HepG2 (cell line): ENCODE measurements around the gene FAM20A. TPM values are rescaled to one million over a fixed set of nuclear protein-coding genes. Genes with fewer than 3 reads are reported as not detected.

Experiments used
- BRD4 ChIP-seq: sonication (generic); formaldehyde crosslinking; IDR thresholded peaks from 2 replicates; pipeline ENCODE4 v1.4.0; 2020; ENCODE audit warnings: missing genetic modification reagents
- CEBPG ChIP-seq: IDR thresholded peaks from 2 replicates; pipeline ENCODE4 v1.6.1; 2016
- CREM ChIP-seq, 2 experiments: sonication (generic) in 1 of 2; formaldehyde crosslinking in 1 of 2; IDR thresholded peaks; 2 replicates each; pipeline versions ENCODE4 v1.4.0 to v1.6.1; 2016 to 2020; ENCODE audit warnings: antibody characterized with exemption in 1 of 2, mild to moderate bottlenecking in 1 of 2, missing genetic modification reagents in 1 of 2
- DMAP1 ChIP-seq: IDR thresholded peaks from 2 replicates; pipeline ENCODE4 v1.6.1; 2016
- EP300 ChIP-seq, 3 experiments: sonication (generic) in 1 of 3; formaldehyde crosslinking in 1 of 3; IDR thresholded peaks; 2 replicates each; pipeline versions ENCODE4 v1.5.1 to v1.6.1; 2011 to 2020; ENCODE audit warnings: low read depth in 2 of 3, low read length in 2 of 3, borderline replicate concordance in 1 of 3, improper control_type of control experiment in 1 of 3, mild to moderate bottlenecking in 1 of 3, missing genetic modification reagents in 1 of 3, moderate library complexity in 1 of 3
- GABPA ChIP-seq, 2 experiments: IDR thresholded peaks; 2 replicates each; pipeline ENCODE4 v1.6.1; 2011 to 2016; ENCODE audit warnings: low read depth in 2 of 2, low read length in 1 of 2, missing biosample characterization in 1 of 2, missing genetic modification characterization in 1 of 2
- HDAC2 ChIP-seq: sonication (generic); formaldehyde crosslinking; IDR thresholded peaks from 2 replicates; pipeline ENCODE4 v1.4.0; 2020; ENCODE audit warnings: missing genetic modification reagents
- HDAC6 ChIP-seq: fragments of 200-600 bp; sonication (generic); IDR thresholded peaks from 2 replicates; pipeline ENCODE4 v1.7.0; 2017; ENCODE audit warnings: mild to moderate bottlenecking, antibody characterized with exemption, low read length, low read depth
- IKZF5 ChIP-seq: IDR thresholded peaks from 2 replicates; pipeline ENCODE4 v1.6.1; 2018; ENCODE audit warnings: missing genetic modification reagents, mild to moderate bottlenecking, missing compliant biosample characterization
- MIXL1 ChIP-seq: IDR thresholded peaks from 2 replicates; pipeline ENCODE4 v1.6.1; 2016
- PATZ1 ChIP-seq: sonication (generic); formaldehyde crosslinking; IDR thresholded peaks from 2 replicates; pipeline ENCODE4 v1.4.0; 2020; ENCODE audit warnings: missing genetic modification reagents
- RERE ChIP-seq: IDR thresholded peaks from 2 replicates; pipeline ENCODE4 v1.6.1; 2016; ENCODE audit warnings: low read depth, missing genetic modification reagents, missing compliant biosample characterization
- RFX1 ChIP-seq: fragments of 450-650 bp; IDR thresholded peaks from 2 replicates; pipeline ENCODE4 v1.6.1; 2017
- SNRNP70 ChIP-seq: fragments of 200-400 bp; formaldehyde crosslinking; IDR thresholded peaks from 2 replicates; pipeline ENCODE4 v1.6.1; 2017; ENCODE audit warnings: mild to moderate bottlenecking, low read depth, low read length, moderate library complexity
- SP1 ChIP-seq, 2 experiments: fragments of 450-650 bp in 1 of 2; sonication (generic) in 1 of 2; formaldehyde crosslinking in 1 of 2; IDR thresholded peaks; 2 replicates each; pipeline versions ENCODE4 v1.4.0 to v1.6.1; 2016 to 2020; ENCODE audit warnings: missing genetic modification reagents in 1 of 2
- XBP1 ChIP-seq: sonication (generic); formaldehyde crosslinking; IDR thresholded peaks from 2 replicates; pipeline ENCODE4 v1.5.0; 2020; ENCODE audit warnings: missing genetic modification reagents
- ZFAT ChIP-seq: sonication (generic); formaldehyde crosslinking; conservative IDR thresholded peaks from 2 replicates; pipeline ENCODE4 v1.8.1; 2023; ENCODE audit warnings: missing genetic modification reagents, inconsistent platforms
- ZNF235 ChIP-seq: sonication (generic); formaldehyde crosslinking; IDR thresholded peaks from 2 replicates; pipeline ENCODE4 v1.8.1; 2023; ENCODE audit warnings: mild to moderate bottlenecking, missing genetic modification reagents, borderline replicate concordance
- ZNF331 ChIP-seq: sonication (generic); formaldehyde crosslinking; IDR thresholded peaks from 2 replicates; pipeline ENCODE4 v1.4.0; 2020; ENCODE audit warnings: missing genetic modification reagents
- ZNF660 ChIP-seq: sonication (generic); formaldehyde crosslinking; IDR thresholded peaks from 2 replicates; pipeline ENCODE4 v1.5.1; 2020; ENCODE audit warnings: mild to moderate bottlenecking, low read depth, missing genetic modification reagents, borderline replicate concordance
- ZNF747 ChIP-seq: sonication (generic); formaldehyde crosslinking; IDR thresholded peaks from 2 replicates; pipeline ENCODE4 v1.8.1; 2023; ENCODE audit warnings: missing genetic modification reagents, mild to moderate bottlenecking, borderline replicate concordance
- ZNF781 ChIP-seq: sonication (generic); formaldehyde crosslinking; IDR thresholded peaks from 2 replicates; pipeline ENCODE4 v1.5.1; 2020; ENCODE audit warnings: borderline replicate concordance, mild to moderate bottlenecking, missing genetic modification reagents; ENCODE audit errors: not compliant biosample characterization
- polyA plus RNA-seq, 8 experiments: library from polyadenylated mRNA; depleted of rRNA in 3 of 8; stranded (reverse) in 7 of 8; unstranded in 1 of 8; fragments of >200 nt; fragmentation: Illumina TruSeq in 4 of 8; extraction: Trizol in 4 of 8; gene quantifications; 2 replicates each; pipeline versions ENCODE4 v1.2.1 to v1.2.3, GENCODE V29; 2011 to 2016; ENCODE audit warnings: low read depth in 4 of 8, missing spikeins in 1 of 8, mixed read lengths in 1 of 8; ENCODE audit not compliant: insufficient read depth in 1 of 8
- total RNA-seq, 5 experiments: library from RNA; depleted of rRNA; stranded (reverse); fragments of >200 nt; fragmentation: Illumina TruSeq; extraction: Trizol; gene quantifications; 2 replicates each; pipeline ENCODE4 v1.2.3, GENCODE V29; 2016; ENCODE audit warnings: low read depth in 1 of 5

FAM20A gene
- total and polyA plus RNA-seq, 2 of the 13 experiments (the other 11 are each of a cell fraction or from before 2014, with no cell fraction given), result 9.3 to 20.7 TPM

- TF ChIP-seq HDAC2 (peak; percentile 59; the same call in 1 of the 2 replicates), XBP1 (no peak), SNRNP70 (no peak), DMAP1 (CRISPR knock-in tag) (no peak), BRD4 (CRISPR knock-in tag) (no peak), ZNF747 (CRISPR knock-in tag) (no peak), GABPA (IDR thresholded peaks at IDR 0.05; ENCODE audit: low read depth, low read length) (no peak), GABPA (CRISPR knock-in tag; IDR thresholded peaks at IDR 0.05; ENCODE audit: low read depth) (no peak), SP1 (IDR thresholded peaks at IDR 0.05) (no peak), SP1 (CRISPR knock-in tag; IDR thresholded peaks at IDR 0.05) (0 out of 2 replicates have a peak, but pooled peaks have one; percentile 47), ZFAT (no peak), PATZ1 (peak; percentile 53; the same call in 1 of the 2 replicates), CEBPG (CRISPR knock-in tag) (0 out of 2 replicates have a peak, but pooled peaks have one; percentile 20), EP300 (IDR thresholded peaks at IDR 0.05; ENCODE audit: low read depth in 2 of 2, low read length in 2 of 2) (no peak; a peak in 1 of 4 replicates), EP300 (CRISPR knock-in tag; IDR thresholded peaks at IDR 0.05; ENCODE audit: borderline replicate concordance) (0 out of 2 replicates have a peak, but pooled peaks have one; percentile 21), ZNF660 (CRISPR knock-in tag) (no peak), ZNF781 (peak; percentile 61), CREM (IDR thresholded peaks at IDR 0.05) (no peak), CREM (CRISPR knock-in tag; IDR thresholded peaks at IDR 0.05) (no peak), ZNF331 (CRISPR knock-in tag) (peak; percentile 64), RFX1 (no peak), RERE (CRISPR knock-in tag) (no peak), HDAC6 (no peak), IKZF5 (peak; percentile 53), ZNF235 (CRISPR knock-in tag) (no peak), MIXL1 (CRISPR knock-in tag) (peak; percentile 82)
These were observed 12.7 kb upstream of the FAM20A start (continued) for GRCh38 chr17:68613739-68614298.
